HG03064 (cell line): ENCODE data around the gene MADCAM1.
"Not testable (repeated sequence)": the region's sequence is repeated elsewhere in the genome, so short reads cannot be mapped to it uniquely, and the experiment has no call there.

Experiments used
- ATAC-seq: cut with Tn5 transposase; IDR thresholded peaks from one replicate; pipeline ENCODE4 v1.9.1; 2021; ENCODE audit warnings: low read depth; ENCODE audit not compliant: unreplicated experiment

Gene MADCAM1

DNA sequence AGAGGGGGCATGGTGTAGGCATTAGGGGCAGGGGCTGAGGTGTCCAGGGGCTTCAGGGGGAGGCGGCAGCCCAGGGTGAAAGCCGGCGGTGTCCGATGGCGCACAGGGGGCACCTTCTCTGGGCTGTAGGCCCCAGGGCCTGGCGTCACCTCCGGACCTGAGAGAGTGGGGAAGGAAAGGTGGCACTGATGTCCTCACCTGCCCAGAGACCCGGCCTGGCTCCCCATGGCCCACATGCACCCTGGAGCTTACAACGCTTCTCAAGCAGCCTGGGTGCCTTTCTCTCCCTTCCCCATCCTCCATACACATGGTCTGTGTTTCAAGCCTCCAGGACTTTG, 32.1 kb upstream of the MADCAM1 start:
- ATAC-seq, result no peak

DNA sequence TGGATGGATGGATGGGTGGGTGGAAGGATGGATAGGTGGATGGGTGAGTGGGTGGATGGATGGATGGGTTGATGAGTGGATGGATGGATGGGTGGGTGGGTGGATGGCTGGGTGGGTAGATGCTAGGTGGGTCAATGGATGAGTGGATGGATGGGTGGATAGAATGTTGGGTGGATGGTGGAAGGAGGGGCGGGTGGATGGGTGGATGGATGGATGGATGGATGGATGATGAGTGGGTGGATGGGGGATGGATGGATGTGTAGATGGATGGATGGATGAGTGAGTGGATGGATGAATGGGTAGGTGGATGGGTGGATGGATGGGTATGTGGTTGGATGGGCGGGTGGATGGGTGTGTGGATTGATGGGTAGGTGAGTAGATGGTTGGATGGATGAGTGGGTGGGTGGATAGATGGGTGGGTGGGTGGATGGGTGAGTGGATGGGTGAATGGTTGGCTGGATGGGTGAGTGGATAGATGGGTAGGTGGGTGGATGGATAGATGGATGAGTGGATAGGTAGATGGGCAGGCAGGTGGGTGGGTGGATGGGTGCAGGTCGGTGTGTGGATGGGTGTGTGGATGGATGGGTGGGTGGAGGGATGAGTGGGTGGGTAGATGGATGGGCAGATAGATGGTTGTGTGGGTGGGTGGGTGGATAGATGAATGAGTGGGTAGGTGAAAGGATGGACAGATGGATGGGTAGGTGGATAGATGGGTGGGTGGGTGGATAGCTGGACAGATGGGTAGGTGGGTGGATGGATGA, 31.1 kb upstream of the MADCAM1 start:
- ATAC-seq, result no peak

DNA sequence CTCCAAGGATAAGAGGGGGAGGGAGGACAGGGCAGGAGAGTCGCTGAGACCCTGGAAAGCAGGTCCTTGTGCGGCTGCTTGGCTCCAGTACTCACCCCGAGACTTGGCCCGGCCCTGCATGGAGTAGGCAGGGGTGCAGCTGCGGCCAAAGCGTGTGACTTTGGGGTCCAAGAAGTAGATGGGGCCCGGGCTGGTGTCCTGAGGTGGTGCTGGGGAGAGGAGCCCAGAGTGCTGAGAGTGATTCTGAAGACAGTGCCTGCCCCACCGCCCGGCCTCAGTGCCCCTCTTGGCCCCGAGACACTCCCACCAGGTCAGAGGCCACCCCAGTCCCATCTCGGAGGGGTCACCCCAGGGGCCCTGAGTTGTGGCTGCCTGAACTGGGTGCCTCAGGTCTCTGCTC, 28.7 kb upstream of the MADCAM1 start:
- ATAC-seq, result no peak

DNA sequence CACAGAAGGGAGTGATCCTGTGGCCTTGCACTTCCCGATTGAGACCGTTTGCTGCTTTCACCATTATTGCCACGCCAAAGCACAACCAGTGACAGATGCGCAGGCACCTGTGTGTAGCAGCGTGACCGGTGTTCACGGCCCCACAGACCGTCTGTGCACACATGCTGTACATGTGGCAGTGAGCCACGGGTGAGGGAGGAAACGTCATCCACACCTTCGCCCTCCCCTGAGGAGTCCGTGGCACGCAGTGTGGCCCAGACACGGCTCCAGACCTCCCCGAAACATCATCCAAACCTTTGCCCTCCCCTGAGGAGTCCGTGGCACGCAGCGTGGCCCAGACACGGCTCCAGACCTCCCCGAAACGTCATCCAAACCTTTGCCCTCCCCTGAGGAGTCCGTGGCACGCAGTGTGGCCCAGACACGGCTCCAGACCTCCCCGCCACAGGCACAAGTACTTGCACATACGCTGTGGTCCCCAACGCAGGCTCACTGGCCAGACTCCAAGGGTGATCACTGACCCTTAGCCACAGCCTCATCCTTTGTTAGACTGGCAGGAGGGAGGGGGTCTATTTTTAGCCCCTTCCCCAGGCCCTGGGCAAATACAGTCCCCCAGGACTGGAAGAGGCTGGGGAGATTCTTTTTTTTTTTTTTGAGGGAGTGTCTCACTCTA, 27.6 kb upstream of the MADCAM1 start:
- ATAC-seq, result no peak

DNA sequence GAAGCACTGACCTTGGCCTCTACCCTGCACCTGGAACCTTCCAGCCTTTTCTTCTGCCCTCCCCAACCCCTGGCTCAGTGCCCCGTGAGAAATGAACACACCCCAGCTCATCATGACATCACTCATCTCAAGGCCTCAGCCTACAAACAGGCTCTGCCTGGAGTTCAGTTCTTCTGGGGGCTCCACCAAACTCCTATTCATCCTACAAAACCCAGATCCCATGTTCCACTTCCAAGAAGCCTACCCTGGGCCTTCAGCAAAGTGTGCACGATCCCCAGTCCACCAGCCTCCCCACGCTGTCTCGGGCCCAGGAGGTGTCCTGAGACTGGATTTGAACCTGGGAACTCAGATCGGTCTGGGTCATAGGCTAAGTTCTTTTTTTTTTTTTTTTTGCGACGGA, 26.5 kb upstream of the MADCAM1 start:
- no peak for ATAC-seq

DNA sequence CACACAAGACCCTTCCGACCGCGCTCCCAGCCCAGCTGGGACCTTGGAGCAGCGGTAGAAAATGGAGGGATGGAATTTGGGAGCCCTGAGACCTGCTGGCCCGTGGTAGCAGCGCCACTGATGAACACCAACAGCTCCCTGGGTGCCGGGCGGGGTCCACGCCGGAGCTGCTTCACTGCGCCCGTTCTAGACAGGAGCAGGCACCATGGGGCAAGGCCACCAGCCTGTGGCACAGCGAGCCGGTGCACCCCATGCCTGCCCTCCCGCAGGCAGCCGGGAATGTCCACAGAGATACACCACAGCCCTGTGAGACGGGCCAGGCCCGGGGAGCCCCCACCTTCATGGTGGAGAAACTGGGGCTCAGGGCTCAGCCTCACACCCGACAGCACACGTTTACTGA, 25.6 kb upstream of the MADCAM1 start:
- no peak for ATAC-seq

DNA sequence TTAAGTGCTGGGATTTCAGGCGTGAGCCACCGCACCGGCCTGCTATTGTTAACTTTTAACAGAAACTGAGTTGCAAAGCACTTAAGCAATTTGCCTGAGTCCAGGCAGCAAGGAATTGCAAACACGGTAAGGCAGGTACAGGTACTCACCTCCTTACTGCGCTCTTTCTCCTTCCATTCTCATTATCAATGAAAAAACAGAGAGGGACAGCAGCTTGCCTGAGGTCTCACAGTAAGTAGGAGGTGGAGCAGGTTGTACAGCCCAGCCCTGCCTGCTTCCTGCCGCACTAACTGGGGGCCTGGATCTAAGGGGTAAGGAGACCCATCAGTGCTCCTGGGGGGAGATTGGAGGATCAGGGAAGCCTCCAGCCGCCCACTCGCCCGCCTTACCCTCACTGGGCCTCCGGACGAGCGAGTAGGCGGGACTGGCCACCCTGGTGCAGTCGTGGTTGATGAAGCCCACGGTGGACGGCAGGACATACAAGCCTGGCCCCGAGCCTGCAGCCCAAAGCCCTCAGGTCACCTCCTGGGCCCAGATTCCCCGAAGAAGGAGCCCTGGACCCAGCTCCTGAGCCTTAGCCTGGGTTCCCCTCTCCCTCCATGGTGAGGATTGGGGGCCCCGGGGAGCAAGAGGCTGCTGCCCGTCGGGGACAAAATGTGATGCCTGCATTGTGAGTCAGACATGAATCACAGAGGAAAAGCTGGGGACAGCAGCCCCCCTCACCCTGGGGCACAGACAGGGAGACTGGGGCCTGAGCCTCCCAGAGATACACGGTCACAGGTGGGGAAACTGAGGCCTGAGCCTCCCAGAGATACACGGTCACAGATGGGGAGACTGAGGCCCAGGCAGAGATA, 24.1 kb upstream of the MADCAM1 start:
- ATAC-seq, result no peak

DNA sequence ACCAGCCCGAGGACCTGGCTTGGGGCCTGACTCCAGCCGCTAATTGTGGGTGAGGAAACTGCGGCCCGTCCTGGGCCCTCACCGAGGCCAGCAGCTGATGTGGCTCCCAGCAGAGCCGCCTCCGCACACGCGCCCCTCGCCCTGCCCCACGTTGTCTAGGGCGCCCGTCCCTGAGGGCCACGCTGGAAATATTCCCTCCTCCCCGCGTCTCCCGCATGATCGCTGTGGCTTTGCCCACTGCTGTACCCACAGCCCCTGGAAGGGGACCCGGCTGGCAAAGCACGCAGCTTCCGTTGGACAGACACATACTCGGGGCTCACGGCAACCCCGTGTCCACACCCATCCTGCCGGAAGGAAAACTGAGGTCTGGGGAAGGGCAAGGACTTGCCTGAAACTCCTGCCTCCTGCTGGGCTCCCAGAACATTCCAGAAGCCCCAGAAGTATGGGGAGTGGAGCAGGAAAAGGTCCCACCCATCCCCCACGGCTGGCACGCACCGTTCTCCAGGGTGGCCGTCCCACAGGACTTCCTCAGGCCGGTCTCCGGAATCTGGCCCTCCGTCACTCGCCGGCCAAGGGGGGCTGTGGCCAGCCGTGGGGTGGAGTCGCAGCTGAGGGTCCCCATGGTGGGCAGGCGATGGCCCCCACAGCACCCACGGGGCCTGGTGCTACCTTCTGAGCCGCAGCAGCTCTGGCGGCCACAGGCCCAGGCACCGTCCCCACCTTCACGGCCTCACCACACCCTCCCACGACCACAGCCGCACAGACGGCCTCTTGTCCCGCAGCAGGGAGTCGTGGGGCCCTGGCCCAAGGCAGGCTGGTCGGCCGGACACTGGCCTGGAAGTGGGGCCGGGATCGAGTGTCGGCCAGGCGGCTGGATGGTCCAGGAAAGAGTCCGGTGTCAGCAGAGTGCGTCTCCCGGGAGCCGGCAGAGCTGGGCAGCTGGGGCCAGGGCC, 21.9 kb upstream of the MADCAM1 start:
- no peak for ATAC-seq

DNA sequence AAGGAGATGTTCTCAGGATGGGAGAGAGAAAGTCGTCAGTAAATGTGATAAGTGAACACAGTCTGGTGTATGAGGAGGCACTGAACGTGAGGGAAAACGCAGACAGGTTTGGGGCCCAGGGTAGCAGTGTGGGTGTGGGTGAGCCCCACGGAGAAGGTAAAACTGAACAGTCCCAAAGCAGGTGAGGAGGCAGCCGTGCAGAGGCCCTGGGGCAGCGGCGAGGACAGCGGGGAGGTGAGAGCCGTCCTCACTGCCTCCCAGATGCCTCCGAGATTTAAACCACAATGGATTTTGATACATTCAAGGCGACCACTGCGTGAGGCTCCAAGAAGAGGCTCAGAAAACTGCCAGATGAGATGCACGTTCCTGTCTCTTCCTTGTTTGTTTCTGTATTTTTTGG, 20.9 kb upstream of the MADCAM1 start:
- no peak for ATAC-seq

DNA sequence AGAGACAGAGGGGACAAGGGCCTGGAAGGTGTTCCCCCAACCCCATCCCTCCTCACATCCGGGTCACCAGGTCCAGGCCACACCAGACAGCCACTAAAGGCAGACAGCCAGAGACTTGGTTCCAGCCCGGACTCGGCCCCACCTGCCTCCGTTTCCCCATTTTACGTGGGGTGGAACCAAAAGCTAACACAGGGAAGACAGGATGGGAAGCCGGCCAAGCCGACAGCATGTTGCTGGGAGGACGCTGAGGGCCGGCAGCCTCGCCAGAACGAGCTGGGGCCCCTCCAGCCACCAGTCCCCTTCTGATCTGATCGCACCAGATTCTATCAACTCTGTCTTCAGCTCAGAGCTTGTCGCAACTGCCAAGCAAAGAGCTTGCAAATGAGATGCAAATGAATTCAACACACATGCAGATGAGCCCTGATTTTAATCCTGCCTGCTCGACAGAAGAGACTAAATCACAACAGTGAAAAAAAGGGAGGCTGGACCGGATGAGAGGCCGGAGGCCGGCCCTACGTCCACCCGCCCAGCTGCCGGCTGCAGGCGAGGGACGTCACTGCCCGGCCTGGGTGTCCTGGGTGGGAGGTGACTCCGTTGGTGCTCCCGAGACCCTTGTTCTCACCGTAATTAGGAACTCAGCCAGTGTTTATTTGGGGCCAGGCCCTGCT, 17.9 kb upstream of the MADCAM1 start:
- no peak for ATAC-seq

DNA sequence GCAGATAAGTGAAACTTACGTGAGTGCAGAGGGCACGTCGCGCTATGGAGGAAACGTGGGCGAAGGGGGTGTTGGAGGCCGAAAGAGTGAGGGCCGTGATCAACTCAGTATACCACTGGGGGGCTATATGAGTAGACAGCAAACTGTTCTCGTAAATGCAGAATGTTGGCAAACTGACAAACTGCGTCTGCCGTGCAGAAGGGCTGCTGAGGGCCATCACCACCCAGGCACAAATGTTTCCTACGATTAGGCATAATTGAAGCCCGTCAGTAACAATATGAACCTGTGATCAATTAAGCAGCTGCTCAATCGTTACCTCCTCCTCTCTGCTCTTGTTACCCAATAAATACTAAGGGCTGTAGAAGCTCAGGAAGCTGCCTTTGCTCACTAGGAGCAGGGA, 17.3 kb upstream of the MADCAM1 start:
- no peak for ATAC-seq

DNA sequence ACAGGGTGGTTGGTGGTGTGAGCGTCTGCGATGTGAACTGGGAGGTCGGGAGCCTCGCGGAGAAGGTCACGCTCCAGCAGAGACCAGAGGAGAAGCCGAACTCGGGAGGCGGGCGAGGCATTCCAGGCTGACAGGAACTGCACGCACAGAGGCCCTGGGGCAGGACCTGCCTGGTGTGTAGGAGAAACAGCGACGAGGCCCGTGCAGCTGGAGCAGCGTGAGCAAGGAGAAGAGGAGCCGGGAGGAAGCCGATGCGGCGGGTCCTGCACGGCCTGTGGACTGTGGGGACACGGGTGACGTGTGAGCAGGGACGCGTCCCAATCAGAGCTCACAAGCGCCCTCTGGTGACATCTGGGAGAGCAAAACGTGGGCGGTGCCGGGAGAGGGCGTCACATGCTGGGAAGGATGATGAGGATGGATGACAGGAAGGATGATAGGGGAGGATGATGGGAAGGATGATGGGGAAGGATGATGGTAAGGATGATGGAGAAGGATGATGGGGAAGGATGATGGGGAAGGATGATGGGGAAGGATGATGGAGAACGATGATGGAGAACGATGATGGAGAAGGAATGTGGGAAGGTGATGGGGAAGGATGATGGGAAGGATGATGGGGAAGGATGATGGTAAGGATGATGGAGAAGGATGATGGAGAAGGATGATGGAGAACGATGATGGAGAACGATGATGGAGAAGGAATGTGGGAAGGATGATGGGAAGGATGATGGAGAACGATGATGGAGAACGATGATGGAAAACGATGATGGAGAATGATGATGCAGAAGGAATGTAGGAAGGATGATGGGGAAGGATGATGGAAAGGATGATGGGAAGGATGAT, 16.1 kb upstream of the MADCAM1 start:
- ATAC-seq, result no peak

DNA sequence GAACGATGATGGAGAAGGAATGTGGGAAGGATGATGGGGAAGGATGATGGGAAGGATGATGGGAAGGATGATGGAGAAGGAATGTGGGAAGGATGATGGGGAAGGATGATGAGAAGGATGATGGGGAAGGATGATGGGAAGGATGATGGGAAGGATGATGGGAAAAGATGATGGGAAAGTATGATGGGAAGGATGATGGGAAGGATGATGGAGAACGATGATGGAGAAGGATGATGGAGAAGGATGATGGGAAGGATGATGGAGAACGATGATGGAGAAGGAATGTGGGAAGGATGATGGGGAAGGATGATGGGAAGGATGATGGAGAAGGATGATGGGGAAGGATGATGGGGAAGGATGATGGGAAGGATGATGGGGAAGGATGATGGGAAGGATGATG, 15.2 kb upstream of the MADCAM1 start:
- not testable (repeated sequence) for ATAC-seq

DNA sequence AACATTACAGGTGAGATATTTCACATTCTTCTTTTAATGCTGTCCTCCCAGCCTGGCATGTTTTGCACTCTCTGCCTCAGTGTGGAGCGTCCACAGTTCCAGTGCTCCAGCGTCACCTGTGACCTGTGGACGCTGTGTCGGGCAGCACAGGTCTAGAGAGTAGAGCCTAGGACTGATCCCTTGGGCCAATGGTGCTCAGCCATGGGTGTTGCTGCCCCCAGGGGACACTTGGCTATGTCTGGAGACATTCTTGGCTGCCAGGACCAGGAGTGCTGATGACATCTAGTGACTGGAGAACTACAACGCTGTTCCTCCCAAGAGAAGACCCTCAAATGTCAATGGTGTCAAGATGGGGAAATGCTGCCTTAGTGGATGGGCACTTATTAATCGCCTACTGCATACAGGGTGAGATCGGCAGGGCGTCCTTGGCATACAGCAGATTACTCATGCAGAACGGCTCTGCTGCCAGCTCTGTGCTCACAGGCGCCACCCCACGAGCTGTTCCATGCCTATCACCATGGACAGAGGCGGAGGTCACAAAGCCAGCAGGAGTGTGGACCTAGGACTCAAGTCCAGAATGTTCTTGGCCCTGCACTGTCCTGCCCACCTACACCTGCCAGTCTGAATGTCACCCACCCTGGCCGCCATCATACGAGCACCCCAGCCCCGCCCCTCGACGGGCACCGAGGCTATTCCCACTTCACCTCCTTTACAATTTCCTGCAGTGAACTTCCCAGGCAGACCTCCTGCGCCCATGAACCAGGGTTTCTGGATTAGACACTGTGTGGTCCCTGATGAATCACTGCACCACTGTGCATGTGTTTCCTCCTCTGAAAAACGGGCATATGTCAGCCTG, 13.9 kb upstream of the MADCAM1 start:
- no peak for ATAC-seq

DNA sequence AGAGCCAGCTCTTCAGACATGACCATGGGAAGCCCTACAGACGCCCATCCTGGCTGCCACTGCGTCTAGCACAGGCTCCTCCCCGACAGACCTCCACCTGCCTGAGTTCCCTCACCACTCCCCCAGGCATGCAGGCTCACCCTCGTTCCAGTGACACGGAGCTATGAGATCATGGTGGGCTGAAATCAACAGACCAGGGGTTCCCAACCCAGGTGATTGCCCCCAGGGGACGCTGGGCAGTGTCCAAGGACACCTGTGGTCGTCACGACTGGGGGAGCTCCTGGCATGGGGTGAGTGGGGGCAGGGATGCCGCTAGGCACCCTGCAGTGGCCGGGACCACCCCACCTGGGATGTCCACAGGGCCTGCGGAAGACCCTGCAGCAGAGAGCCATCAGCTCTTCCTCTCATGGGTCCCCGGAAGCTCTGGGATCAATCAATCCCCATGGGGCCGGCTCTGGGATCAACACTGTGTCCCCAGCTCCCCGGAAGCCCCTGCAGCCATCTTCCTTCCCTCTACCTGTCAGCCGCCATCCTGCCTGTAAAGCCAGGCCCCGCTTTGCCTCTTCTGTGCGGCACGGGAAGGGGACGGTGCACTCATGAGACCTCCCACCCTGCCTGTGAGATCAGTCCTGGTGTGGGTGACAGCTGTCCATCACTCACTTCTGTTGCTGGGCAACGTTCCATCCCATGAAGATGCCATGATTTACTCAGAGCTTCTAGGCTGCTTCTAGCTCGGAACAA, 12.8 kb upstream of the MADCAM1 start:
- ATAC-seq, result no peak

DNA sequence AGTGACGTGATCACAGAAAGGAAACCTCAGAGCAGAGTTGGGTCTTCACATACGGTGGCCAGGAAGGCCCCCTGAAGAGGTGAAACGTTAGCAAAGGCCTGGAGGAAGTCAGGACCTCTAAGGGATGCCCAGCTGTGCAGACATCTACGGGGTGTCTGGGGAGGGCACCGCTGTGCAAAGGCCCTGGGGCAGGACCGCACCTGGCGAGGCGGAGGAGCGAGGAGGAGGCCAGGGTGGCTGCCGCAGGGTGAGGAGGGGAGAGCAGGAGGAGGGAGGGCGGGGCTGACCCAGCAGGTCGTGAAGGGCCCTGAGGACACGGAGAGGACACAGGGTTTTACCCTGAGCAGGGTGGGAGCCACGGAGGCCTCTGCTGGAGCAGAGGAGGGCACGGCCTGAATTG, 11.8 kb upstream of the MADCAM1 start:
- ATAC-seq, result no peak

DNA sequence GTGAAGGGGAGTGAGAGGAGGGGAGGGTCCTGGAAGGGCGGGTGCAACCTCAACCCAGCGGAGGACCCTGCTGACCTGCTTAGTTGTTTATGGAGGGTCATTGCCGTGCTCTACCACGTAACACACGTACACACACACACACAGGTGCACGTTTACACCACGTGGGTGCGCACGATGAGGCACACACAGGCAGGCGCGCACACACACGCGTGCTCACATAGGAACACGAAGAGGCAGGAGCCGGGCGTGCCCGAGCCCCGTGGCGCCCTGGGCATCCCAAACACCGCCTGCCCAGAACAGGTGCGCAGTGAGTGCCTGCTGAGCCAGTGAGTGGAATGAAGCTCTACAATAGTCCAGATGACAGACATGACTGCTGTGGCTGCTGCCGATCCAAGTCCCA, 11.2 kb upstream of the MADCAM1 start:
- ATAC-seq, result no peak
